Measurements from ENCODE around the gene COL17A1.

Gene COL17A1

DNA sequence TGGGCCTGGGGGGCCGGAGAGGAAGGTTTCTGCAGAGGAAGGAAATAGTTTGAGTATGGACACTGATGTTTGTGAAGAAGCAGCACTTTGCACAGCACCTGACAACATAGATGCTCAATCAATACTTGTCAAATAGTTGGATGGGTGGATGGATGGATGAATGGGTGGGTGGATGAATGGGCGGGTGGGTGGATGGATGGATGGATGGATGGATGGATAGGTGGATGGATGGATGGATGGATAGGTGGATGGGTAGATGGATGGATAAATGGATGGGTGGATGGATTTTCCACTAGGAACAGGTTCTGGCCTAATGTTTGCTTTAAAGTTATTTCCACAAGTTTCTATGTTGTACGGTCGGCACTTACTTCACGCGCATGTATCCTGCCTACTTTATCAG, 45.3 kb downstream of the COL17A1 start:
- no peak for TF ChIP-seq CTCF (IDR thresholded peaks at IDR 0.05; ENCODE audit: low read depth, low read length)
- DNase-seq (ENCODE audit: low read depth in 2 of 2): no peak
- H3K4me3 ChIP-seq (replicated peaks in 1 of 2; ENCODE audit: low read depth in 2 of 2, low read length in 2 of 2): no peak overlapping the region

DNA sequence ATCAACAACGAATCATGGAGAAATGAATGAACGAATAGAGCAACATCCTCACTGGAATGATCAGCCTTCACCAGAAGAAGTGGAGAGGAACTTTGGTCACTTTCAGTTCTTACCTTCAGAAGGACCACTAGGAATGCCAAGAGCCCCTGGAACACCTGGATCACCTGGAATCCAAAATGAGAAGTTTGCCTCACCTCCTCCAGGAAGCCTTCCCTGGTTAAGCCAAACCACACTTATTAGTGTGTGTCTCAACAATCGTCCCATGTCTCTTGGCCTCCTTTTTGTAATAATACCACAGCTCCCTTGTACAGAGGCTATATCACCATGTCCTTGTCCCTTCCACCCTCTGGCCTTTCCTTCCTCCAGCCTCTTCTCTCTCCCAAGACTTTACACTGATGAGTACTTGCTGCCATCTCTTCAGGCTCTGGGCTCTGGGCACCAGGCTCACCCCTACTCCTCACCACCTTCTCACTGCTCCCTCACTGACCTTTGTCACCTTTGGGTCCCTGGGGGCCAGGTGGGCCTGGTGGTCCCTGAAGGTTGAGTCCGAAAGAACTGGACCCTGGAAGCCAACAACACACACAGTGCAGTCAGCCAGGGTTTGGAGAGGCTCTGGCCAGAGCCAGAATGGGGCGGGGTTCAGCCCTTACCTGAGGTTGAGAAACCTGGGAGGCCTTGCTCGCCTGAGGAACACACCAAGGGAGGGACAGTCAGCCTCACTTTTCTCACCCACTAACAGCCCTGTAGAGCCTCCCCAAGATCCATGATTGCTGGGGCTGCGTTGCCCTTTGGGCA, 46.5 kb downstream of the COL17A1 start:
- H3K4me3 ChIP-seq (replicated peaks in 1 of 2; ENCODE audit: low read depth in 2 of 2, low read length in 2 of 2): no peak overlapping the region
- no peak for TF ChIP-seq CTCF (IDR thresholded peaks at IDR 0.05; ENCODE audit: low read depth, low read length)
- no peak for DNase-seq (ENCODE audit: low read depth in 2 of 2)

GRCh38 chr10:104038537-104038936, 47.1 kb downstream of the COL17A1 start:
- TF ChIP-seq CTCF (IDR thresholded peaks at IDR 0.05; ENCODE audit: low read depth, low read length): no peak
- H3K4me3 ChIP-seq (replicated peaks in 1 of 2; ENCODE audit: low read depth in 2 of 2, low read length in 2 of 2): no peak overlapping the region
- no peak for DNase-seq (ENCODE audit: low read depth in 2 of 2)

DNA sequence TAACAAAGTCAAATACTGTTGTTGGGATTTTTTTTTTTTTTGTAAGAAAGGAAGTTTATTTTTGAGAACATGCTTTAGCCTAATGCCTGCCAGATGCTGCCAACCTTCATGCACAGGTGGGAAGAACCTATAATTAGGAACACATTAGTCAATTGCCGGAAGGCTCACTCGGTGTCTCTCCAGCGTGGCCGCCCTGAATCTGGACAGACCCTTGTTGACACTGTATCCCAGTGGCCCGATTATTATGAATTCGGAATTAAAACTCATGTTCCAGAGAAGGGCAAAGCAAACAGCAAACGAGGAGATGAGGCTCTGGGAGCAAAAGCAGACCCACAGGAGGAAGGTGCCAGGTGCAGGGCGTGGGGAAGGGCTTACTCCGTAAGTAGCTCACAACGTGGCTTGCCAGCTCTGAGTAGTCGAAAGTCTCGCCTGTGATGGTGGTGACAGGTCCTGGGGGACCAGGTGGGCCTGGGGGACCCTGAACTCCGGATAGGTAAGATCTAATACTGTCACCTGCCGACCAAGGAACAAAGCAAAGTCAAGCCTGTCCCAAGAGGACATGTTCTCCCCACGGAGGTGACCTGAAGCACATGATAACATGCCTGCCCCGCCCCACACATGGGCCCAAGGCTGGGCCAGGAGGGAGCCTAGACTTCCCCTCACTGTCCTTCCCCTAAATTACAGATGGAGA, 48.3 kb downstream of the COL17A1 start:
- H3K4me3 ChIP-seq (replicated peaks in 1 of 2; ENCODE audit: low read depth in 2 of 2, low read length in 2 of 2): no peak overlapping the region
- no peak for TF ChIP-seq CTCF (IDR thresholded peaks at IDR 0.05; ENCODE audit: low read depth, low read length)
- no peak for DNase-seq (ENCODE audit: low read depth in 2 of 2)

DNA sequence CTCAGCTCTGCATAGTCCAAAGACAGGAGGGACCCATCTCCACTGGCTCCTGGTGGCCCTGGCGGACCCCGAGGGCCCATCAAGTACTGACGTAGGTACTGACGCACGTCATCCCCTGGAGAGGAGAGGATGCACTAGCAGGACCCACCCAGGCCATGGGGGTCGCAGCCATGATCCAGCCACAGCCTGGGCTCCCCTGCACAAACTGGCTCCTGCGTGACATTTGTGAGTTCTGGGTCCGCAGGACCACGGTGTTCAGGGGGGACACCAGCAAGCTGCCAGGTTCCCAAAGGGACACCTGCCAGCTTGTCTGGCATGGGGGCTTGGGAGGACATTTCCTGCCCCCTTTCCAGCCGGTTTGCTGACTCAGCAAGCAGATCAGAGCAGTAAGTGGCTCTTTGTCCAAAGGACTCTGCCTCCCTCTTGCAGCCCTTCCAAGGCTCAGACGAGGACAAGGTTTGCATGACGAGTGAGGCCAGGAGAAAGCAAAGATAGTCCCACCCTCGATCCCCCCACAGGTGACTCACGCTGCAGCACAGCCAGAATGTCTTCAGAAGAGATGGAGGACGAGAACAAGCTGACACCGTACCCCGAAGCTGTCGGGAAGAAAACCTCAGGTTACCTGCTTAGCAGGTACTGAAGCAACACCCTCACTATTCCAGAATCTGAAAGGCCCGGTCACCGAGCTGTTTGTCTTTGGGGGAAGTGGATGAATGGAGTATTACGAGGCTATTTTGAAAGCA, 49.0 kb downstream of the COL17A1 start:
- no peak for DNase-seq (ENCODE audit: low read depth in 2 of 2)
- no peak for TF ChIP-seq CTCF (IDR thresholded peaks at IDR 0.05; ENCODE audit: low read depth, low read length)
- H3K4me3 ChIP-seq (replicated peaks in 1 of 2; ENCODE audit: low read depth in 2 of 2, low read length in 2 of 2): no peak overlapping the region

DNA sequence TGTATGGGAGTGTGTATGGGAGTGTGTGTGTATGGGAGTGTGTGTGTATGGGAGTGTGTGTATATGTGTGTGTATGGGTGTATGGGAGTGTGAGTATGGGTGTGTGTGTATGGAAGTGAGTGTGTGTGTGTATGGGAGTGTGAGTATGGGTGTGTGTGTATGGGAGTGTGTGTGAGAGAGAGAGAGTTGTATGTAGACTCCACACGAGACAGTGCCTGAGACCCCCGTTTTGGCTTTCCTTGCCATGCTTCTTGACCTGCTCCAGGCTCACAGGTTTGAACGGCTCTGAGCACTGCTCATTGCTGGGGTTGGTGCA, 49.7 kb downstream of the COL17A1 start:
- DNase-seq (ENCODE audit: low read depth in 2 of 2): no peak
- TF ChIP-seq CTCF (IDR thresholded peaks at IDR 0.05; ENCODE audit: low read depth, low read length): no peak
- H3K4me3 ChIP-seq (replicated peaks in 1 of 2; ENCODE audit: low read depth in 2 of 2, low read length in 2 of 2): no peak overlapping the region

Data from cardiac fibroblast (primary cell).